ENCODE results near the gene AGAP1.

The AGAP1 gene

GRCh38 chr2:235858881-235859280 is 365.0 kb downstream of the AGAP1 start:
- DNase-seq: no peak

GRCh38 chr2:235859651-235860050 is 365.8 kb downstream of the AGAP1 start:
- no peak for DNase-seq

- DNase-seq: no peak
Measured at GRCh38 chr2:235860111-235860510, 366.3 kb downstream of the AGAP1 start.

GRCh38 chr2:235860871-235861270 is 367.0 kb downstream of the AGAP1 start:
- DNase-seq: no peak

- DNase-seq: no peak
Measured at GRCh38 chr2:235861383-235861782, 367.5 kb downstream of the AGAP1 start.

- no peak for DNase-seq
Measured at GRCh38 chr2:235863414-235863813, 369.6 kb downstream of the AGAP1 start.

GRCh38 chr2:235864302-235864701 is 370.5 kb downstream of the AGAP1 start:
- DNase-seq: no peak

- DNase-seq: no peak
Measured at GRCh38 chr2:235864733-235865515, 371.1 kb downstream of the AGAP1 start.

GRCh38 chr2:235866373-235866772 is 372.5 kb downstream of the AGAP1 start:
- no peak for DNase-seq

GRCh38 chr2:235868224-235868623 is 374.4 kb downstream of the AGAP1 start:
- DNase-seq: no peak

GRCh38 chr2:235868645-235869044 is 374.8 kb downstream of the AGAP1 start:
- no peak for DNase-seq

GRCh38 chr2:235870515-235870914 is 376.7 kb downstream of the AGAP1 start:
- no peak for DNase-seq

- no peak for DNase-seq
Measured at GRCh38 chr2:235876099-235876679, 382.3 kb downstream of the AGAP1 start.

GRCh38 chr2:235877275-235877802 is 383.5 kb downstream of the AGAP1 start:
- no peak for DNase-seq

- DNase-seq: no peak
Measured at GRCh38 chr2:235879116-235879515, 385.3 kb downstream of the AGAP1 start.

- DNase-seq: peak; percentile 10
Measured at GRCh38 chr2:235883675-235884074, 389.8 kb downstream of the AGAP1 start.

GRCh38 chr2:235889302-235889630 is 395.4 kb downstream of the AGAP1 start:
- DNase-seq: no peak

- no peak for DNase-seq
Measured at GRCh38 chr2:235893129-235893698, 399.4 kb downstream of the AGAP1 start.

- no peak for DNase-seq
Measured at GRCh38 chr2:235894839-235895238, 401.0 kb downstream of the AGAP1 start.

GRCh38 chr2:235896061-235896460 is 402.2 kb downstream of the AGAP1 start:
- DNase-seq: no peak

GRCh38 chr2:235897992-235898391 is 404.1 kb downstream of the AGAP1 start:
- DNase-seq: no peak

- no peak for DNase-seq
Measured at GRCh38 chr2:235898766-235899165, 404.9 kb downstream of the AGAP1 start.

- DNase-seq: no peak
Measured at GRCh38 chr2:235900631-235901030, 406.8 kb downstream of the AGAP1 start.

- DNase-seq: no peak
Measured at GRCh38 chr2:235901243-235901642, 407.4 kb downstream of the AGAP1 start.

All from OCI-M1 (cell line).